ENCODE results near the gene MUC5B. TPM values are rescaled to one million over a fixed set of nuclear protein-coding genes. Genes with fewer than 3 reads are reported as not detected.

Gene MUC5B
- total RNA-seq, 1 donor, result not detected

GRCh38 chr11:1177771-1178090 lies 45.1 kb upstream of the MUC5B start:
- TF ChIP-seq CTCF (IDR thresholded peaks at IDR 0.05; ENCODE audit: insufficient read depth, low read length), result no peak
- no peak for DNase-seq (ENCODE audit: low read depth)
- no peak overlapping the region for H3K4me3 ChIP-seq (ENCODE audit: low read depth, low read length)

- H3K4me3 ChIP-seq (ENCODE audit: low read depth, low read length), result no peak overlapping the region
- TF ChIP-seq CTCF (IDR thresholded peaks at IDR 0.05; ENCODE audit: insufficient read depth, low read length), result no peak
- DNase-seq (ENCODE audit: low read depth), result no peak
These were observed 44.5 kb upstream of the MUC5B start for GRCh38 chr11:1178201-1178885.

- no peak for TF ChIP-seq CTCF (IDR thresholded peaks at IDR 0.05; ENCODE audit: insufficient read depth, low read length)
- no peak for DNase-seq (ENCODE audit: low read depth)
These were observed 44.0 kb upstream of the MUC5B start for GRCh38 chr11:1178906-1179305.

GRCh38 chr11:1179641-1180040 lies 43.2 kb upstream of the MUC5B start:
- no peak for DNase-seq (ENCODE audit: low read depth)
- TF ChIP-seq CTCF (IDR thresholded peaks at IDR 0.05; ENCODE audit: insufficient read depth, low read length), result no peak
- no peak overlapping the region for H3K4me3 ChIP-seq (ENCODE audit: low read depth, low read length)

More at GRCh38 chr11:1178906-1179305, 44.0 kb upstream of the MUC5B start:
- H3K4me3 ChIP-seq (ENCODE audit: low read depth, low read length), result no peak overlapping the region

- DNase-seq (ENCODE audit: low read depth), result no peak
- TF ChIP-seq CTCF (IDR thresholded peaks at IDR 0.05; ENCODE audit: insufficient read depth, low read length), result no peak
- H3K4me3 ChIP-seq (ENCODE audit: low read depth, low read length), result no peak overlapping the region
These were observed 42.7 kb upstream of the MUC5B start for GRCh38 chr11:1180171-1180570.

- no peak for DNase-seq (ENCODE audit: low read depth)
- no peak overlapping the region for H3K4me3 ChIP-seq (ENCODE audit: low read depth, low read length)
- no peak for TF ChIP-seq CTCF (IDR thresholded peaks at IDR 0.05; ENCODE audit: insufficient read depth, low read length)
These were observed 41.9 kb upstream of the MUC5B start for GRCh38 chr11:1180947-1181391.

- no peak for TF ChIP-seq CTCF (IDR thresholded peaks at IDR 0.05; ENCODE audit: insufficient read depth, low read length)
- no peak overlapping the region for H3K4me3 ChIP-seq (ENCODE audit: low read depth, low read length)
- DNase-seq (ENCODE audit: low read depth), result no peak
These were observed 41.4 kb upstream of the MUC5B start for GRCh38 chr11:1181420-1181819.

Data from fibroblast of the aortic adventitia (primary cell).